Astrocyte of the cerebellum (primary cell): ENCODE measurements around the gene OR10K1.

Source experiments
- DNase-seq: peaks from one replicate; pipeline ENCODE4 v3.0.0-alpha.2; 2011; ENCODE audit warnings: low read depth
- H3K4me3 ChIP-seq: 2 replicates; pipeline ENCODE4 v1.5.1; 2011; ENCODE audit warnings: mild to moderate bottlenecking, low read depth, low read length, moderate library complexity
- in situ Hi-C: cut with HindIII; loops from 2 replicates; pipeline ENCODE4 v1.10.0; 2017; ENCODE audit warnings: low sequenced_read_pairs
- TF ChIP-seq, protein P1 (sequence below): IDR thresholded peaks from 2 replicates; pipeline ENCODE4 v1.5.1; 2012; ENCODE audit warnings: low read length, low read depth, moderate library complexity, mild to moderate bottlenecking; ENCODE audit errors: missing control alignments

OR10K1 gene

GRCh38 chr1:158509471-158510156, 48.0 kb downstream of the OR10K1 start:
- peak; percentile 9 for DNase-seq
- in situ Hi-C loops, result no loop called here
- no peak overlapping the region for H3K4me3 ChIP-seq
- TF ChIP-seq, protein P1, sequence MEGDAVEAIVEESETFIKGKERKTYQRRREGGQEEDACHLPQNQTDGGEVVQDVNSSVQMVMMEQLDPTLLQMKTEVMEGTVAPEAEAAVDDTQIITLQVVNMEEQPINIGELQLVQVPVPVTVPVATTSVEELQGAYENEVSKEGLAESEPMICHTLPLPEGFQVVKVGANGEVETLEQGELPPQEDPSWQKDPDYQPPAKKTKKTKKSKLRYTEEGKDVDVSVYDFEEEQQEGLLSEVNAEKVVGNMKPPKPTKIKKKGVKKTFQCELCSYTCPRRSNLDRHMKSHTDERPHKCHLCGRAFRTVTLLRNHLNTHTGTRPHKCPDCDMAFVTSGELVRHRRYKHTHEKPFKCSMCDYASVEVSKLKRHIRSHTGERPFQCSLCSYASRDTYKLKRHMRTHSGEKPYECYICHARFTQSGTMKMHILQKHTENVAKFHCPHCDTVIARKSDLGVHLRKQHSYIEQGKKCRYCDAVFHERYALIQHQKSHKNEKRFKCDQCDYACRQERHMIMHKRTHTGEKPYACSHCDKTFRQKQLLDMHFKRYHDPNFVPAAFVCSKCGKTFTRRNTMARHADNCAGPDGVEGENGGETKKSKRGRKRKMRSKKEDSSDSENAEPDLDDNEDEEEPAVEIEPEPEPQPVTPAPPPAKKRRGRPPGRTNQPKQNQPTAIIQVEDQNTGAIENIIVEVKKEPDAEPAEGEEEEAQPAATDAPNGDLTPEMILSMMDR, result no peak

GRCh38 chr1:158516966-158517365, 55.3 kb downstream of the OR10K1 start:
- no peak for DNase-seq
- TF ChIP-seq, protein P1, result no peak
- no peak overlapping the region for H3K4me3 ChIP-seq
- in situ Hi-C loops, result no loop called here
